ENCODE measurements around the gene EMC10. TPM values are rescaled to one million over a fixed set of nuclear protein-coding genes. Genes with fewer than 3 reads are reported as not detected.

EMC10 gene
- total RNA-seq, 2 experiments from 2014 or later, result 39.1 to 44.4 TPM

- intact Hi-C loops (cut with micrococcal nuclease; ENCODE audit: unreplicated experiment), result no loop called here
- H3K4me3 ChIP-seq (ENCODE audit: low read depth, low read length, poor library complexity, severe bottlenecking), result no peak overlapping the region
- H3K9me3 ChIP-seq (ENCODE audit: low read length), result no peaks in the 10 kb centered on the region
- no peak for DNase-seq (ENCODE audit: low spot score)
- no TSS peak for BruUV-seq (replicated peaks)
- H4K20me1 ChIP-seq (ENCODE audit: insufficient read depth, low read length), result no peaks in the 10 kb centered on the region
- no peak overlapping the region for H3K27ac ChIP-seq (ENCODE audit: low read depth, low read length, poor library complexity, severe bottlenecking)
- ChIA-PET CTCF (ENCODE audit: unreplicated experiment) (no interaction called here), POLR2A (no interaction called here)
- TF ChIP-seq CTCF (conservative IDR thresholded peaks at IDR 0.05; ENCODE audit: low read length) (no peak), EZH2phosphoT487 (IDR thresholded peaks at IDR 0.05; ENCODE audit: borderline replicate concordance, low read depth, low read length) (no peak)
- H3K9me2 ChIP-seq (ENCODE audit: insufficient read depth, low read length), result no peaks in the 10 kb centered on the region
- no peaks in the 10 kb centered on the region for H3K36me3 ChIP-seq (ENCODE audit: insufficient read depth, low read length)
- H3K79me2 ChIP-seq (ENCODE audit: insufficient read depth, low read depth, low read length), result no peaks in the 10 kb centered on the region
- no peak overlapping the region for H3K4me2 ChIP-seq (ENCODE audit: low read length)
- no peak overlapping the region for H2AFZ ChIP-seq (ENCODE audit: low read length)
- H3K4me1 ChIP-seq (ENCODE audit: insufficient read depth, low read length, poor library complexity, severe bottlenecking), result peaks cover 7% of the 10 kb centered on the region
Observed at GRCh38 chr19:50505856-50506611, 29.7 kb downstream of the EMC10 start.

GRCh38 chr19:50506700-50507099, 30.4 kb downstream of the EMC10 start:
- POLR2A ChIA-PET, result no interaction called here
- no TSS peak for BruUV-seq (replicated peaks)
- CTCF ChIA-PET (ENCODE audit: unreplicated experiment), result no interaction called here

More at GRCh38 chr19:50506700-50507099, 30.4 kb downstream of the EMC10 start:
- intact Hi-C loops (cut with micrococcal nuclease; ENCODE audit: unreplicated experiment), result no loop called here
- no peak overlapping the region for H3K27ac ChIP-seq (ENCODE audit: low read depth, low read length, poor library complexity, severe bottlenecking)
- peaks cover 9% of the 10 kb centered on the region for H3K4me1 ChIP-seq (ENCODE audit: insufficient read depth, low read length, poor library complexity, severe bottlenecking)
- H3K79me2 ChIP-seq (ENCODE audit: insufficient read depth, low read depth, low read length), result no peaks in the 10 kb centered on the region
- H3K9me3 ChIP-seq (ENCODE audit: low read length), result no peaks in the 10 kb centered on the region
- no peak for DNase-seq (ENCODE audit: low spot score)
- no peak for TF ChIP-seq EZH2phosphoT487 (IDR thresholded peaks at IDR 0.05; ENCODE audit: borderline replicate concordance, low read depth, low read length)
- TF ChIP-seq CTCF (conservative IDR thresholded peaks at IDR 0.05; ENCODE audit: low read length), result no peak
- no peak overlapping the region for H3K4me3 ChIP-seq (ENCODE audit: low read depth, low read length, poor library complexity, severe bottlenecking)
- no peaks in the 10 kb centered on the region for H3K9me2 ChIP-seq (ENCODE audit: insufficient read depth, low read length)
- H3K4me2 ChIP-seq (ENCODE audit: low read length), result no peak overlapping the region
- no peaks in the 10 kb centered on the region for H3K36me3 ChIP-seq (ENCODE audit: insufficient read depth, low read length)
- no peaks in the 10 kb centered on the region for H4K20me1 ChIP-seq (ENCODE audit: insufficient read depth, low read length)
- H2AFZ ChIP-seq (ENCODE audit: low read length), result no peak overlapping the region
